ENCODE measurements around the gene INSR.

DNA sequence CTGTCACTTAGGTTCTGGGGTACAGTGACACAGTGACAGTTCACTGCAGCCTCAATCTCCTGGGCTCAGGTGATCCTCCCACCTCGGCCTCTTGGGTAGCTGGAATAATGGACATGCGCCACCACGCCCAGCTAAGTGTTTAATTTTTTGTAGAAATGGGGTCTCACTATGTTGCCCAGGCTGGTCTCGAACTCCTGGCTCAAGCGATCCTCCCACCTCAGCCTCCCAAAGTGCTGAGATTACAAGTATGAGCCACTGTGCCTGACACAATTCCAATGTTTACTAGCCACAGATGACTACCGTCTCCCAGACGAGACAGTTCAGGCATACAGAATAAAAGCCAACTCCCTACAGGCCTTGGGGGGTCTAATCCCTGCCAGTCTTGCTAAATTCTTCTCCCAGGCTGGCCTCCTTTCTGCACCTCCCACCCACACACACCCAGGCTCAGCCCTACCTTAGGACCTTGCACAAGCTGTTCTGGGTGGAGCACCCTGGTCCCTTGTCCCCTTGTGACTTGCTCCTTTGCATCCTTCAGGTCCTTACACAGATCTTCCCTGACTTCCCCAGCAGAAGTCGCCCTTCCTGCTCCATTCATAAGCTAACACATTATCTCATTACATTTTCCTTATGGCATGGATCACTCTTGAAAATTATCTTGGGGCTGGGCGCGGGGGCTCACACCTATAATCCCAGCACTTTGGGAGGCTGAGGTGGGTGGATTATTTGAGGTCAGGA lies 106.4 kb downstream of the INSR start:
- TF ChIP-seq EZH2 (IDR thresholded peaks at IDR 0.05; ENCODE audit: insufficient read depth, poor library complexity, severe bottlenecking) = no peak
- no peak for TF ChIP-seq EZH2phosphoT487 (IDR thresholded peaks at IDR 0.05; ENCODE audit: insufficient read depth, low read depth)
